Hypothalamus (tissue), 51 donors: ENCODE data around the gene PRKAR1B.

Source experiments
- DNase-seq, 51 donors: peaks; one replicate each; lab custom pipeline; 2025; lab: John Stamatoyannopoulos, UW

PRKAR1B gene

GRCh38 chr7:742791-743190, 15.7 kb upstream of the PRKAR1B start:
- no peak for DNase-seq

DNA sequence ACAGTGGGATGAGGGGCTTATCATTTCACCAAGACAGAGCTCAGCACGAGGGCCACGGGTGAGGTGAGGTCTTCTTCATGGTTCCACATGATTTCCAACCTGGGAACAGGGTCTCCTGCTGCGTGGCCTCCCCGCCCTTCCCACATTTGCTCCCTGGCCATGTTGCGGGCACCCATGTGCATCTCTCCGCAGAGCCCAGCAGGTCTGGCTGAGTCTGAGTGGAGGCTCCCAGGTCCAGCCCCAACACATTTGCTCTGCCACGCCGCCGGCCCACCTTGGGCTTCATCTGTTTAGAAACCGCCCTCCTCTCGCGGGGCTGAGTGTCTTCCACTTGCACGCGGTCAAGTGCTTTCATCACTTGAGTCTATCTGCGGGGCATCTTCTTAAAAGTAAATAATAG, 14.8 kb upstream of the PRKAR1B start:
- no peak for DNase-seq

GRCh38 chr7:741191-741671, 14.2 kb upstream of the PRKAR1B start:
- no peak for DNase-seq

- DNase-seq = no peak
Measured at GRCh38 chr7:739983-740942, 13.2 kb upstream of the PRKAR1B start.

GRCh38 chr7:739455-739982, 12.4 kb upstream of the PRKAR1B start:
- no peak for DNase-seq

DNA sequence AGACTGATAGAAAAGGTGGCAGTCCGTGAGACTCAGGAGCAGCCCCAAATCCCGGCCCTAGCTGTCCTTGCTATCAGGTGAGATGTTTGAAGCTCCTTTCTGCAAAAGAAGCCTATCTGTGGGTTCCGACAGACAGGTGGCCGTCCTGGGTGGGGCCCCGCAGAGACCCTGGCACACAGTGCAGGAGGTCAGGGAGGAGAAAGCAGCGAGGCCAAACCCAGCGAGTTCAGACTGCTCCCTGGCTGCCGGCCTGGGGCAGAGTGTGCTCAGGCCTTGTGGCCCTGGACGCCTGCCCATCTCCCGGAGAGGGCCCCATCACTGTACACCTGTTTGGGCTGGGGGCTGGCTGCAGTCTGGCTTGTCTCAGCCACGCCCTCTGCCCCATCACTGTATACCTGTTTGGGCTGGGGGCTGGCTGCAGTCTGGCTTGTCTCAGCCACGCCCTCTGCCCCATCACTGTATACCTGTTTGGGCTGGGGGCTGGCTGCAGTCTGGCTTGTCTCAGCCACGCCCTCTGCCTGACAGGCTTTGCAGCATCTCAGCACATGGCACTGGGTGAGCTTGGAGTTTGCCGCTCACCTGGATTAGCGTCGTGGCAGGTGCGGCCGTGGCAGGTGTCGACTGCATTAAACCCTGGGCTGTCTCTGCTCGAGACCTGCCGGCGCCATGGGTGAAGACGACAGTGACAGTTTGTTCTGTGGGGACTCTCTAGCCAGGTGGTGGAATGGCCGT, 11.8 kb upstream of the PRKAR1B start:
- no peak for DNase-seq

GRCh38 chr7:738241-738640, 11.2 kb upstream of the PRKAR1B start:
- DNase-seq = no peak

- no peak for DNase-seq
Measured at GRCh38 chr7:734808-735207, 7.7 kb upstream of the PRKAR1B start.

DNA sequence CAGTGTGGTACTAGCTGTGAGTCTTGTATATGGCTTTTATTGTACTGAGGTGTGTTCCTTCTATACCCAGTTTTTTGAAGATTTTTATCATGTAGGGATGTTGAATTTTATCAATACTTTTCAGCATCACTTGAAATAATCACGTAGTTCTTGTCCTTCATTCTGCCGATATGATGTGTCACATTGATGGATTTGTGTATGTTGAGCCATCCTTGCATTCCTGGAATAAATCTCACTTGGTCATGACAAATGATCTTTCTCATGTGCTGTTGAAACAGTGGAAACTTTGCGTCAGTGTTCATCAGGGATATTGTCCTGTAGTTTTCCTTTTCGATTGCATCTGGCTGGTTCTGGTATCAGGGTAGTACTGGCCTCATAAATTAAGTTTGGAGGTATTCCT, 7.1 kb upstream of the PRKAR1B start:
- DNase-seq = no peak

GRCh38 chr7:732556-732955, 5.5 kb upstream of the PRKAR1B start:
- no peak for DNase-seq

DNA sequence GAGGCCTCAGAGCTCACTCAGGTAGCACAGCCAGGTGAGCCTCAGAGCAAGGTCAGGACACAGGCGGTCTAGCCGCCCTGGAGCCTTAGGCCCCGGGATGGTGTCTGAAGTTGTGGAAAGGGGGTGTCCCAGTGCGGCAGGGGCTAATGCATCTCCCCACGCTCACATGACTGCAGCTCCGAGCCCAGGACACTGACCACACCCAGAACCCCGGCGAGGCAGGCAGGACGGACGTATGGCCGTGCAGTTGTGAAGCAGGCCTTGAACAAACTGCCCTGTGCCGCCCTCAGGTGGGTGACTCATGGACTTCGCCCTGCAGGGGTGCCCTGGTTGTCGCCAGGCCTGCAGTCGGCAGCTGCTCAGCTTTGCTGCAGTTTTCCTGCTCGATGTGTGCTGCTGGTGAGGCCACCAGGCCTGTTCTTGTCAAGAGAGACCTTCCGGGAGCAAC, 5.0 kb upstream of the PRKAR1B start:
- DNase-seq = peak in 1 of 51 donors; percentile 7

DNA sequence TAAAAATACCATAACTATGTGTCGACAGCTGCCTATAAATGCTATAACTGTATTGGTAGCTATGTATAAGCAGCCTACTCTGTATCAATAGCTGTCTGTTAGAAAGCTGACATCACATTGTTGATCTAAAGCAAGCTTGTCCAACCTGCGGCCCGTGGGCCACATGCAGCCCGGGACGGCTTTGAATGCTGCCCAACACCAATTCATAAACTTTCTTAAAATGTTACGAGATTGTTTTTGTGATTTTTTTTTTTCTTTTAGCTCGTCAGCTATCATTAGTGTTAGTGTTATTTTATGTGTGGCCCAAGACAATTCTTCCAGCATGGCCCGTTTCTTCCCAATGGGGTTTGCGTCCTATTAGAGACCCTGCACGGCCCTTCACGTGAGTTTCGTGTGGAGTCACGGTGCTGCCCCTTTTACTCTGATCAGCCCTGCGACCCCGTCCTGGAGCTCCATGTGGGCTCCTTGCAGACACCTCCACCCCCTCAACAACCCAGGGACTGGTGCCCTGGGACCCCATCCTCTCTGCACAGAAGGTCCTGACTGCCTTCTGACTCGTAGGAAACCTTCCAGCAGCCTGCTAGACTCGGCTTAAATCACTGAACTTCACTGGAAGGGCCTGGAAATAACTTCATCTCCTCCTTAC, 4.5 kb upstream of the PRKAR1B start:
- no peak for DNase-seq

- no peak for DNase-seq
Measured at GRCh38 chr7:730501-731439, 3.7 kb upstream of the PRKAR1B start.

DNA sequence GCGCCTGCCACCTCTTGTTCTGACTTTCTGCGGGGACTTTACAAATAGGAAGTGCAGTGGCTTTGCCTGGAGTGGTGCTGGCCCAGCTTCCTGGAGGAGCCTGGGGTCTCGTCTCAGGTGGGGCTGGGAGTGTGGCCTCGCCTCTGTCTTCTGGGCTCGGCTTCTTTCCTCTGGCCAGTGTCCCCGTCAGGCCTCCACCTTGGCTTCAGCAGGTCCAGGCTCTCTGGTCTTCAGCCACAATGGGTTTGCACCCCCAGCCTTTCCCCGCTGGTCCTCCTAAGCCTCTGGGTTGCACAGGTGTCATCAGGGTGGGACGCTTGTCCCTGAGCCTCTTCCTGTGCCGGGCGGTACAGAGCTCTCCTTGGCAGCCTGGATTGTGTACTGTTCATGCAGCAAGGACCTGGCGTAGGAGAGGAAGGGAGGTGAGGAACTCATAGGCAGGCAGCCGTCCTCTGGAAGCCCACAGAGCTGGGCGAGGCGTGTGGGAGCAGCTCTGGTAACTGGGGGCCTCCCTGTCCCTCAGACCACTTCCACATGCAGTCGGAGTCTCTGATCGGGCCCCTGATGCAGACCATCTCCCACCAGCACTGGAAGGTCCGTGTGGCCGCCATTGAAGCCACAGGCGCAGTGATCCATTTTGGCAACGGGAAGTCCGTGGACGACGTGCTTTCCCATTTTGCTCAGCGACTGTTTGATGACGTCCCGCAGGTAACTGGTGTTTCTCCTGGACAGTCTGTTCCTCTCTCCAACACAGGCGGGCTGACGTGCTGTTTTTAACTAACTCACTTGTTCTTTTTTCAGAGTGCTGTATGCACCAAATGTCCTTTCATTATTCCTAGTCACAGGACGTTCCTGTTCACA, 2.3 kb upstream of the PRKAR1B start:
- no peak for DNase-seq

DNA sequence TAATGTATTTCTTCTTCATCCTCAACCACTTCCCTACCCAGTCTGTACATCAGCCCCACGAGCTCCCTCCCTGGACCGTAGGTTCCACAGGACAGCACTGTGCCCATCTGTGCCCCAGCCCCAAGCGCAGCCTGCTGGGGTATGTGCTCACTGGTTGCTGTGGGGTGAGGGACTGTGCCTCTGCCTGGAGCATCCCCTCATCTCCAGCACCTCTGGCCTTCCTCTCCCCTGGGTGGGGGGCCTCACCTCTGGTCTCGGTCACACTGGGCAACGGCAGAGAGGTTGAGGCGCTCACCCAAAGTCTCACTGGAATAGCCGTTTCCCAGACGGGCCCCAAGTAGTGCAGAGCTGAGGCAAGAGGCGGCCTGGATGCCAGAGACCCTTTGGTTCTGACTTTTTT, 1.5 kb upstream of the PRKAR1B start:
- no peak for DNase-seq

DNA sequence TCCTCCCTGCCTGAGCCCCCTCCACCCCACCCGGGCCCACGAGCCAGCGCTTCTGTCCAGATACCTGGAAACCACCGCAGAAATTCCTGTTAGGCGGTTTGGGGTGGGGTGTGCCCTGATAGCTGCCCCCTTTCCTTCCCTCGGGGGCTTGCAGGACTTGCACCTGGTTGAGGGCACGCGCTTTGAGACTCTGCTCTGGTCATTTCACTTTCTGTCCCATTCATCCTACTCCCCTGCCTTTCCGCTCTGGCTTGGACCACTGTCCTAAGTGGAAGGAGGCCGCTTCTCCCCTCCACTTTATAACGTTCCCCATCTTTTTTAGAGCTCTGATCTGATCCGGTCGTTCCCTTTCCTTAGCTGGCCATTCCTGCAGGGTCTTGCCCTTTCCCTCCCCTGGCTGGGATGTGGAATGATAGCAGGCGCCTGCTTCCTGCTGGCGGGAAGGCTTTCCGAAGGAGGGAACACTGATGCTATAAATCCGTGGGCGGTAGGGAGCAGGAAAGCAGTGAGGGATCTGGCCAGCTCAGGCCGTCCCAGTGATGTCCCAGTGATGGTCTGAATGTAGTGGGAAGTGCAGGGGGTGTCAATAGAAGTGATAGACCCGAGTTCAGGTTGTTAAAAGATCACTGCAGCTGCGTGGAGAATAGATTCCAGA, 852 bp upstream of the PRKAR1B start:
- DNase-seq = no peak

- DNase-seq = peak in 1 of 51 donors; percentile 52
Measured at GRCh38 chr7:726854-727103, 302 bp downstream of the PRKAR1B start.

DNA sequence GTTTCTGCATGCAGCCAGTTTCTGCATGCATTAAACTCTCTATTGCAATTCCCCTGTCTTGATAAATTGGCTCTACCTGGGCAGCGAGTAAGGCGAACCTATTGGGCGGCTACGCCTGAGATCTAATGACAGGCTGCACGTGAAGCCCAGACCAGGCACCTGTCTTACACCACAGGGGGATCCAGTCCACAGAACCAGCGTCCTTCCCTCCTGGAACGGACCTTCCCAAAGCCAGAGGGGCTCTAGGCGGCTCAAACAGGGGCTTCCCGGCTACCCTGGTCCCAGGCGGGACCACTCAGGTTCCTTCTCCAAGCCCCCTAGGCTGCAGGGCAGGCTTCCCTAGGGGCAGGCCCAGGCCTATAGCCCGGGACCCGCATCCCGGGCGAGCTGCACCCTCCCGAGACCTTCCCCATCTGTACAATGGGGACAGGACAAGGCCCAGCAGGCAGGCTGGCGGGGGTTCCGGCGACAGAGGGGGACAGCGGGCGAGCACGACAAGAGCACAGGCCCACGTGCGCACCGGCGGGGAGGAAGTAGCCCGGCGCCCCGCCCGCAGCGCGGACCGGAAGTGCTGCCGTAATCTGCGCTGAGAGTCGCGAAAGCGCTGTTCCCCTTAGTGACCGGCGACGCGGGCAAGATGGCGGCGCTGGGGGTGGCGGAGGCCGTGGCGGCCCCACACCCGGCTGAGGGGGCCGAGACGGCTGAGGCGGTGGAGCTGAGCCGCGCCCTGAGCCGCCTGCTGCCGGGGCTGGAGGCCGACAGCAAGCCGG, 812 bp downstream of the PRKAR1B start, which contains the start of gene DNAAF5:
TSS of gene DNAAF5 (plus strand) at position 616 of the 770 bp plus-strand sequence. CDS start at position 638, 22 bp downstream.
- DNase-seq = peak in 50 of 51 donors; percentile 29 to 88 (median 73)
